ENCODE data around the gene ARHGAP8. TPM values are rescaled to one million over a fixed set of nuclear protein-coding genes. Genes with fewer than 3 reads are reported as not detected.

Gene ARHGAP8
- total and polyA plus RNA-seq, 8 donors, result 7.8 to 63.6 (median 11.3) TPM

DNA sequence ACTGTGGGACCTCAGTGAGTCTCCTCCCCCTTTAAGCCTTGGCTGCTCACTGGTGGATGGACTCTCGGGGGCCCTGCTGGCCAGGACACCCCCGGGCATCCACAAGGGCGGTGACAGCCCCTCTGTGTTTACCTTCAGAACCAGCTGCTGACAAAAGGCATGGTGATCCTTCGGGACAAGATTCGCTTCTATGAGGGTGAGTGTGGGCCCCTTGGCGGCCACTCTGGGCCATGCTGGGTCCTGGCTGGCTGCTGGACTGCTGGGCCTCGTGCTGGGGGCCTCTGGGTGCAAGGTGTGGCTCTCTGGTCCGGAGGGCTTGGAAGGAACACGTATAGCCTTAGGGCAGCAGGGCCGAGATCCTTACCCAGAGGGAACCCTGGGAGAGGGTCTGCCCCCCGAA, 25.9 kb upstream of the ARHGAP8 start:
- Histone ChIP-seq H3K27me3 (no peaks in the 10 kb centered on the region), H3K4me1 (peaks cover 0 to 20% (median 17%) of the 10 kb centered on the region in 4 donors), H3K9me3 (no peaks in the 10 kb centered on the region), H3K4me3 (no peak overlapping the region), H3K36me3 (peaks cover 0 to 59% (median 56%) of the 10 kb centered on the region in 4 donors), H3K27ac (no peak overlapping the region)
- intact Hi-C loops (cut with DNase I; ENCODE audit: low total_unique reads), result no loop called here
- TF ChIP-seq EP300 (IDR thresholded peaks at IDR 0.05) (no peak), POLR2A (IDR thresholded peaks at IDR 0.05) (no peak), POLR2AphosphoS5 (IDR thresholded peaks at IDR 0.05) (no peak)
- TF ChIP-seq, protein P1, sequence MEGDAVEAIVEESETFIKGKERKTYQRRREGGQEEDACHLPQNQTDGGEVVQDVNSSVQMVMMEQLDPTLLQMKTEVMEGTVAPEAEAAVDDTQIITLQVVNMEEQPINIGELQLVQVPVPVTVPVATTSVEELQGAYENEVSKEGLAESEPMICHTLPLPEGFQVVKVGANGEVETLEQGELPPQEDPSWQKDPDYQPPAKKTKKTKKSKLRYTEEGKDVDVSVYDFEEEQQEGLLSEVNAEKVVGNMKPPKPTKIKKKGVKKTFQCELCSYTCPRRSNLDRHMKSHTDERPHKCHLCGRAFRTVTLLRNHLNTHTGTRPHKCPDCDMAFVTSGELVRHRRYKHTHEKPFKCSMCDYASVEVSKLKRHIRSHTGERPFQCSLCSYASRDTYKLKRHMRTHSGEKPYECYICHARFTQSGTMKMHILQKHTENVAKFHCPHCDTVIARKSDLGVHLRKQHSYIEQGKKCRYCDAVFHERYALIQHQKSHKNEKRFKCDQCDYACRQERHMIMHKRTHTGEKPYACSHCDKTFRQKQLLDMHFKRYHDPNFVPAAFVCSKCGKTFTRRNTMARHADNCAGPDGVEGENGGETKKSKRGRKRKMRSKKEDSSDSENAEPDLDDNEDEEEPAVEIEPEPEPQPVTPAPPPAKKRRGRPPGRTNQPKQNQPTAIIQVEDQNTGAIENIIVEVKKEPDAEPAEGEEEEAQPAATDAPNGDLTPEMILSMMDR (IDR thresholded peaks at IDR 0.05), result no peak
- DNase-seq, result no peak
- WGBS, 5 donors, result 93 to 97% (median 95%) methylated on average over 10 to 11 of the region's 11 CpGs

DNA sequence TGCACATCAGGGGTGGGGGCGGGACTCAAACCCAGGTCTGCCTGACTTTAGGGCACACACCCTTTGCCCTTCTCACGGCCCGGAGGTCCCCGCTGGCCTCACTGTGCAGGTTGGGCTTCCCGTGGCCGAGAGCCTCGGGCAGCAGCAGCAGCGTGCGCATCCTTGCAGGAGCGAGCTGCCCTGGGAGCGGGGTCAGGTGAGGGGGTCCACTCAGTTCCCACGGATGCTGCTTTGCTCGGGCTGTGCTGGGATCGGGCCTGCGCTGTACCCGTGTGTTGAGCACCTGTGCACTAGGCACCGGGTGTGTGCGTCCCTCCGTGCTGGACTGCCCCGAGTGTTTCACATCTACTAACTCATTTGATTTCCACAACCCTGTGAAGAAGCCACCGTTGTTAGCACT, 25.2 kb upstream of the ARHGAP8 start:
- Histone ChIP-seq H3K9me3 (no peaks in the 10 kb centered on the region), H3K4me3 (no peak overlapping the region), H3K4me1 (peaks cover 0 to 20% (median 17%) of the 10 kb centered on the region in 4 donors), H3K36me3 (peaks cover 3 to 55% (median 54%) of the 10 kb centered on the region in 4 donors), H3K27ac (no peak overlapping the region), H3K27me3 (no peaks in the 10 kb centered on the region)
- no peak for DNase-seq
- 93 to 98% (median 97%) methylated on average over 5 to 21 of the region's 21 CpGs for WGBS, 5 donors
- intact Hi-C loops (cut with DNase I; ENCODE audit: low total_unique reads), result no loop called here
- TF ChIP-seq POLR2A (IDR thresholded peaks at IDR 0.05) (no peak), EP300 (IDR thresholded peaks at IDR 0.05) (no peak), POLR2AphosphoS5 (IDR thresholded peaks at IDR 0.05) (no peak)
- TF ChIP-seq, protein P1 (IDR thresholded peaks at IDR 0.05), result no peak

DNA sequence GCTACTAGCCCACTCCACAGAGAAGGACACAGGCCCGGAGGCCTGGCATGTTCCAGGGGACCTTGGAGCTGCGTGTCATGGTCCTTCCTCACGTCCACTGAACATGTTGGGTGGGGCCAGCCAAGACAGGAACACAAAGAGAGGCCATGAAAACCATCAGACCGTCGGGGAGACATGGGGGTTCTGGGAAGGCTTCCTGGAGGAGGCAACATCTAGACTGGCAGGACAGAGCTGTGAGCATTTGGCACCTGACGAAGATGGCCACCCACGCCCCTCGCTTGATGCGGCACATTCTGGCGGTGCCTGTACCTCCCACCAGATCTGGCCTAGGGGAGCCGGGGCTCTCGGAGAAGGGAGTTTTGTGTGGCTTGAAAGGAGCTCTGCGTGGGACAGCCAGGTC, 24.7 kb upstream of the ARHGAP8 start:
- Histone ChIP-seq H3K4me1 (peaks cover 0 to 20% (median 17%) of the 10 kb centered on the region in 4 donors), H3K4me3 (no peak overlapping the region), H3K36me3 (peaks cover 3 to 54% (median 52%) of the 10 kb centered on the region in 4 donors), H3K9me3 (no peaks in the 10 kb centered on the region), H3K27me3 (no peaks in the 10 kb centered on the region), H3K27ac (no peak overlapping the region)
- DNase-seq, result no peak
- TF ChIP-seq EP300 (IDR thresholded peaks at IDR 0.05), result no peak
- TF ChIP-seq, protein P1 (IDR thresholded peaks at IDR 0.05), result no peak
- TF ChIP-seq POLR2A (IDR thresholded peaks at IDR 0.05), result no peak
- no peak for TF ChIP-seq POLR2AphosphoS5 (IDR thresholded peaks at IDR 0.05)
- WGBS, 5 donors, result 82 to 91% (median 89%) methylated on average over 9 to 13 of the region's 13 CpGs
- intact Hi-C loops (cut with DNase I; ENCODE audit: low total_unique reads), result no loop called here

DNA sequence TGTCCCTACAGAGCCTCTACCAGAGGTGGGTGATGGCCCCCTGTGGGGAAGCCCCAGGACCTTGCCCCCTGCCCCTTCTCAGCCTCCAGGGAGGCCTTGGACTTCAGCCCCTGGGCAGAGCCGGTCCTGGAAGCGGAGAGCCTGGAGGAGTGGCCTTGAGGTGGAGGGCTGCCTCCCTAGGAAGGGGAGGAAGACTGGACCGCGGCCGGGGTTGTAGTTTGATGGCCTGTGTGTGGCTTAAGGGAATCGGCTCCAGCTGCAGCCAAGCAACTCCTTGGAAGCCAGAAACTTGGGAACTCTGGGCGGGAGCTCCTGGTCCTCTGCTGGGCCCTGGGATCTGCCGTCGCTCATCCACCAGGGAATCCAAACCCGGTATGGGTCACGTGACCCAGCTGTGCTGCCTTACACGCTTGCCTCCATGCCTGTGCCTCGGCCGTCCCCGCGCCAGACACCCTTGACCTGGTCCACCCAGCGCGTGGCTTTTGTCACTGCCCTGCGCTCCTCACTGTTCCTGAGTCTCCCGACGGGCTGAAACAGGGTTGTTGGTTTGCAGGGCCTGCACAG, 23.5 kb upstream of the ARHGAP8 start:
- no peak for TF ChIP-seq EP300 (IDR thresholded peaks at IDR 0.05)
- TF ChIP-seq POLR2A (IDR thresholded peaks at IDR 0.05), result no peak
- TF ChIP-seq POLR2AphosphoS5 (IDR thresholded peaks at IDR 0.05), result no peak
- TF ChIP-seq, protein P1 (IDR thresholded peaks at IDR 0.05), result no peak
- 67 to 77% (median 72%) methylated on average over 15 to 21 of the region's 21 CpGs for WGBS, 5 donors
- H3K27me3 ChIP-seq, result no peaks in the 10 kb centered on the region
- H3K27ac ChIP-seq, result peak overlapping the region in 3 of 5 donors; percentile 66 to 70 (median 67)
- H3K4me3 ChIP-seq, result peak overlapping the region in 2 of 4 donors; percentile 2 to 16
- DNase-seq, result peak in 1 of 2 donors; percentile 66
- intact Hi-C loops (cut with DNase I; ENCODE audit: low total_unique reads), result no loop called here
- peaks cover 0 to 20% (median 17%) of the 10 kb centered on the region in 4 donors for H3K4me1 ChIP-seq
- H3K9me3 ChIP-seq, result no peaks in the 10 kb centered on the region
- peaks cover 3 to 54% (median 52%) of the 10 kb centered on the region in 4 donors for H3K36me3 ChIP-seq
